Mesenchymal stem cell (in vitro differentiated cells and primary cell): ENCODE data around the gene SKI.

Experiments used
- DNase-seq: peaks from one replicate; pipeline ENCODE4 v3.0.0-alpha.2; 2013
- H2AFZ ChIP-seq: one replicate; pipeline ENCODE4 v1.6.1; 2013; ENCODE audit warnings: low read depth, mild to moderate bottlenecking, control low read depth, inconsistent platforms, low read length, moderate library complexity
- H2AK5ac ChIP-seq: 2 replicates; pipeline ENCODE4 v1.6.1; 2013; ENCODE audit warnings: low read length, moderate library complexity, mild to moderate bottlenecking, inconsistent platforms; ENCODE audit not compliant: severe bottlenecking
- H2BK120ac ChIP-seq: one replicate; pipeline ENCODE4 v1.6.1; 2013; ENCODE audit warnings: low read depth, mild to moderate bottlenecking, inconsistent platforms, low read length, moderate library complexity
- H2BK12ac ChIP-seq, 2 experiments: one replicate each; pipeline ENCODE4 v1.6.1; 2013; ENCODE audit warnings: inconsistent platforms in 2 of 2, low read length in 2 of 2, mild to moderate bottlenecking in 2 of 2, moderate library complexity in 2 of 2, control low read depth in 1 of 2
- H2BK15ac ChIP-seq: one replicate; pipeline ENCODE4 v1.6.1; 2013; ENCODE audit warnings: mild to moderate bottlenecking, low read depth, inconsistent platforms; ENCODE audit not compliant: poor library complexity, severe bottlenecking
- H2BK5ac ChIP-seq: 2 replicates; pipeline ENCODE4 v1.6.1; 2013; ENCODE audit warnings: low read depth, mild to moderate bottlenecking, low read length, control low read depth, inconsistent platforms; ENCODE audit not compliant: poor library complexity, severe bottlenecking
- H3K14ac ChIP-seq, 2 experiments: one replicate each; pipeline ENCODE4 v1.6.1; 2013; ENCODE audit warnings: inconsistent platforms in 2 of 2, low read length in 2 of 2, control low read depth in 1 of 2, mild to moderate bottlenecking in 1 of 2, moderate library complexity in 1 of 2
- H3K18ac ChIP-seq, 2 experiments: one replicate each; pipeline ENCODE4 v1.6.1; 2013; ENCODE audit warnings: inconsistent platforms in 2 of 2, low read length in 2 of 2, control low read depth in 1 of 2, low read depth in 1 of 2, mild to moderate bottlenecking in 1 of 2
- H3K23ac ChIP-seq, 2 experiments: one replicate each; pipeline ENCODE4 v1.6.1; 2013; ENCODE audit warnings: inconsistent platforms in 2 of 2, low read length in 2 of 2, mild to moderate bottlenecking in 2 of 2, moderate library complexity in 2 of 2, control low read depth in 1 of 2
- H3K27ac ChIP-seq: 2 replicates; pipeline ENCODE4 v1.5.1; 2013; ENCODE audit warnings: mild to moderate bottlenecking, moderate library complexity, low read length, control low read depth, inconsistent platforms; ENCODE audit not compliant: poor library complexity, severe bottlenecking
- H3K27me3 ChIP-seq, 2 experiments: 2 replicates each; pipeline versions ENCODE4 v1.6.1 to v1.7.0; 2013; ENCODE audit warnings: low read length in 2 of 2, mild to moderate bottlenecking in 2 of 2, moderate library complexity in 2 of 2, control low read depth in 1 of 2, inconsistent platforms in 1 of 2; ENCODE audit not compliant: control insufficient read depth in 1 of 2, insufficient read depth in 1 of 2
- H3K36me3 ChIP-seq, 2 experiments: 2 replicates each; pipeline versions ENCODE4 v1.6.1 to v1.7.0; 2013; ENCODE audit warnings: low read length in 2 of 2, control low read depth in 1 of 2, inconsistent platforms in 1 of 2, low read depth in 1 of 2, mild to moderate bottlenecking in 1 of 2; ENCODE audit not compliant: insufficient read depth in 2 of 2, control insufficient read depth in 1 of 2
- H3K4ac ChIP-seq, 2 experiments: one replicate each; pipeline ENCODE4 v1.6.1; 2013; ENCODE audit warnings: inconsistent platforms in 2 of 2, low read length in 2 of 2, mild to moderate bottlenecking in 2 of 2, moderate library complexity in 2 of 2, control low read depth in 1 of 2, low read depth in 1 of 2
- H3K4me1 ChIP-seq: 2 replicates; pipeline ENCODE4 v1.6.1; 2013; ENCODE audit warnings: low read depth, low read length, control low read depth; ENCODE audit not compliant: control insufficient read depth, insufficient read depth
- H3K4me2 ChIP-seq: 2 replicates; pipeline ENCODE4 v1.6.1; 2013; ENCODE audit warnings: low read length, mild to moderate bottlenecking, inconsistent platforms; ENCODE audit not compliant: poor library complexity, severe bottlenecking
- H3K4me3 ChIP-seq, 2 experiments: 2 replicates each; pipeline versions ENCODE4 v1.5.1 to v1.7.0; 2013; ENCODE audit warnings: low read length in 2 of 2, mild to moderate bottlenecking in 2 of 2, control low read depth in 1 of 2, low read depth in 1 of 2; ENCODE audit not compliant: insufficient read depth in 1 of 2
- H3K79me1 ChIP-seq: replicated peaks from 2 replicates; pipeline ENCODE4 v1.6.1; 2013; ENCODE audit warnings: mild to moderate bottlenecking, control low read depth, low read length, inconsistent platforms; ENCODE audit not compliant: poor library complexity, severe bottlenecking
- H3K9ac ChIP-seq: 2 replicates; pipeline ENCODE4 v1.7.0; 2013; ENCODE audit warnings: mild to moderate bottlenecking, low read length, moderate library complexity
- H3K9me3 ChIP-seq: 2 replicates; pipeline ENCODE4 v1.7.0; 2013; ENCODE audit warnings: mild to moderate bottlenecking, low read length; ENCODE audit not compliant: control insufficient read depth
- H4K8ac ChIP-seq: one replicate; pipeline ENCODE4 v1.6.1; 2013; ENCODE audit warnings: inconsistent platforms, mild to moderate bottlenecking, low read length, moderate library complexity
- H4K91ac ChIP-seq: one replicate; pipeline ENCODE4 v1.6.1; 2013; ENCODE audit warnings: mild to moderate bottlenecking, low read length, inconsistent platforms
- WGBS: methylation state at CpG from one replicate; pipeline ENCODE4 v1.1.7; 2013; ENCODE audit warnings: mixed read lengths; 5-methylcytosine and 5-hydroxymethylcytosine counted together

SKI gene

GRCh38 chr1:2270260-2271100, 42.4 kb downstream of the SKI start:
- Histone ChIP-seq H3K4me3 (no peak overlapping the region), H2AK5ac (no peak overlapping the region), H3K14ac (peak overlapping the region in 1 of 2 experiments; percentile 76), H3K9ac (peak overlapping the region; percentile 29), H3K4me1 (peaks cover 76% of the 10 kb centered on the region), H2AFZ (no peak overlapping the region), H3K9me3 (no peaks in the 10 kb centered on the region), H2BK5ac (no peak overlapping the region), H3K4me2 (no peak overlapping the region), H4K91ac (peak overlapping the region; percentile 15), H2BK120ac (no peak overlapping the region), H3K23ac (no peak overlapping the region), H3K18ac (peak overlapping the region; percentile 41 to 64), H3K4ac (peak overlapping the region in 1 of 2 experiments; percentile 2), H3K79me1 (peaks cover 2% of the 10 kb centered on the region), H4K8ac (no peak overlapping the region), H3K27me3 (no peaks in the 10 kb centered on the region), H2BK12ac (peak overlapping the region in 1 of 2 experiments; percentile 88), H2BK15ac (peak overlapping the region; percentile 2), H3K27ac (no peak overlapping the region), H3K36me3 (peaks cover 0 to 41% of the 10 kb centered on the region in 2 experiments)
- peak; percentile 81 for DNase-seq
- WGBS: 41% methylated on average over 24 of the region's 27 CpGs

DNA sequence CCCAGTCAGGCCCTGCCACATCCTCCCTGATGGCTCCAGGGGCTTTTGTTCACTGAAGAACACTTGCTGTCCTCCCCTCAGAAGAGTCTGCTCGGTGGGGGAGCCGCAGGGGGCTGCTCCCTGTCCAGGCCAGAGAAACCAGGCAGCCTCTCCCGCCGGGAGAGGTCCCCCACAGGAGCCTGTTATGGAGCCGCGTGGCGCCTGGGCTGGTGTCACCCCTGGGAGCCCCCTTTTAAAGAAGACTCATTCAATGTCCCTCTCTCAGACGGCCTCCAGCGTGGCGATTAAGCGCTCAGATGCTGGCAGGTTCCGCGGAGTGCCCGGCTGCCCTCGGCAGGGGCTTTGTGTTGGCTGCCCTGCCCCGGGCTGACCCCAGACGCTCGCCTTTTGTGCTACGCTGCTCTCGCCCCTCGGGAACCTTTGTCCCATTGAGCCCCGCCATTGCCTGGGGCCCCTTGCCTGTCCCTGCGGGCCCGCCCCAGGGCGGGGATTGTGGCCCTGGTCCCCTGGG, 43.1 kb downstream of the SKI start:
- Histone ChIP-seq H3K27ac (no peak overlapping the region), H2BK12ac (no peak overlapping the region), H3K14ac (no peak overlapping the region), H2AK5ac (no peak overlapping the region), H2BK5ac (no peak overlapping the region), H3K79me1 (peaks cover 2% of the 10 kb centered on the region), H4K91ac (peak overlapping the region; percentile 40), H4K8ac (no peak overlapping the region), H3K9me3 (no peaks in the 10 kb centered on the region), H3K27me3 (no peaks in the 10 kb centered on the region), H3K9ac (peak overlapping the region; percentile 29), H2BK15ac (peak overlapping the region; percentile 50), H3K4me3 (no peak overlapping the region), H3K4ac (no peak overlapping the region), H3K4me2 (no peak overlapping the region), H2BK120ac (no peak overlapping the region), H2AFZ (no peak overlapping the region), H3K36me3 (peaks cover 0 to 40% of the 10 kb centered on the region in 2 experiments), H3K18ac (no peak overlapping the region), H3K23ac (no peak overlapping the region), H3K4me1 (peaks cover 81% of the 10 kb centered on the region)
- 92% methylated on average over 25 of the region's 25 CpGs for WGBS
- no peak for DNase-seq

DNA sequence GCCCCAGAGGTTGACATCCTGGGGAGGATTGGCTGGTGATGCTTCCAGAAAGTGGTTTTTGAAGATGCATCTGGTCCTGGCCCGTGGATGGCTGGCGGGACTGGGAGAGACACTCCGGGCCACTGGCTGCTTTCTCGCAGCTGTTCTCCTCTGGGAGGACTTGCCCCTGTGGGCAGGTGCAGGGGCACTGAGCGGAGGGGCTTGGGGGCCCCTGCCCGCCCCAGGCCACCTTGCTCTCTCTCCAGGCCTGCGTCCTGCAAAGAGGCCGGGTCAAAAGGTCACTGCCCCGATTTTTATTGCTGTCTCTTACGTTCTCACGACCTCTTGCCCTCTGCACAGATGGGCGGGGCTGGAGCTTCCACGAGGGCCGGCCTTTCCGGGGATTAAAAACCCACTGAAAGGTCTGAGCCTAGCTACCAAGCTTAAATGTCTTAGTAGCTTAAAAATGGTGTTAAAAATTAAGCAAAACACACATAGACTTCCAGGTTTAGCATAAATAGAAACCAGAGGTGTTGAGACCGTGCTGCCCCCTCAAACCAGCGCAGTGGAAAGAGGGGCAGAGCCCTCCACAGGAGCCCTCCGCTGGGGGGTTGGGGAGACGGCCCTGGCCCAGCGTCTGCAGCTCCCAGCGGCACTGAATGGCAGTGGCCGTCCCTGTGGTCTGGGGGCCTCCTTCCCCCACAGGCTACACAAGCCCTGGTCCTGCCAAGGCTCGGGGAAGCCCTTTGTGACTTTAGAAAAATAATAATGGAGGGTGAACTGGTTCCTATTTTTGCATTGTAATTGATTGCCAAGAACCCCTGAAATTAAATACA, 43.9 kb downstream of the SKI start:
- Histone ChIP-seq H2BK15ac (peak overlapping the region; percentile 31), H3K9ac (no peak overlapping the region), H3K4me1 (peaks cover 84% of the 10 kb centered on the region), H3K27me3 (no peaks in the 10 kb centered on the region), H4K91ac (peak overlapping the region; percentile 40), H2AK5ac (no peak overlapping the region), H3K36me3 (peaks cover 0 to 37% of the 10 kb centered on the region in 2 experiments), H2AFZ (no peak overlapping the region), H2BK5ac (no peak overlapping the region), H3K14ac (no peak overlapping the region), H3K23ac (peak overlapping the region in 1 of 2 experiments; percentile 28), H2BK120ac (no peak overlapping the region), H3K4ac (no peak overlapping the region), H3K18ac (peak overlapping the region; percentile 33 to 48), H3K27ac (no peak overlapping the region), H3K4me2 (no peak overlapping the region), H3K9me3 (no peaks in the 10 kb centered on the region), H4K8ac (no peak overlapping the region), H3K4me3 (no peak overlapping the region), H3K79me1 (peaks cover 2% of the 10 kb centered on the region), H2BK12ac (peak overlapping the region in 1 of 2 experiments; percentile 59)
- DNase-seq: peak; percentile 29
- WGBS: 43% methylated on average over 17 of the region's 23 CpGs
